ENCODE measurements around the gene ARID3C. TPM values are rescaled to one million over a fixed set of nuclear protein-coding genes. Genes with fewer than 3 reads are reported as not detected.
A peak's percentile ranks its signal among the peaks of the same experiment; 100 is the strongest.

Gene ARID3C
- total and polyA plus RNA-seq, 2 experiments from 2014 or later = 0.49 TPM; not detected in 1

DNA sequence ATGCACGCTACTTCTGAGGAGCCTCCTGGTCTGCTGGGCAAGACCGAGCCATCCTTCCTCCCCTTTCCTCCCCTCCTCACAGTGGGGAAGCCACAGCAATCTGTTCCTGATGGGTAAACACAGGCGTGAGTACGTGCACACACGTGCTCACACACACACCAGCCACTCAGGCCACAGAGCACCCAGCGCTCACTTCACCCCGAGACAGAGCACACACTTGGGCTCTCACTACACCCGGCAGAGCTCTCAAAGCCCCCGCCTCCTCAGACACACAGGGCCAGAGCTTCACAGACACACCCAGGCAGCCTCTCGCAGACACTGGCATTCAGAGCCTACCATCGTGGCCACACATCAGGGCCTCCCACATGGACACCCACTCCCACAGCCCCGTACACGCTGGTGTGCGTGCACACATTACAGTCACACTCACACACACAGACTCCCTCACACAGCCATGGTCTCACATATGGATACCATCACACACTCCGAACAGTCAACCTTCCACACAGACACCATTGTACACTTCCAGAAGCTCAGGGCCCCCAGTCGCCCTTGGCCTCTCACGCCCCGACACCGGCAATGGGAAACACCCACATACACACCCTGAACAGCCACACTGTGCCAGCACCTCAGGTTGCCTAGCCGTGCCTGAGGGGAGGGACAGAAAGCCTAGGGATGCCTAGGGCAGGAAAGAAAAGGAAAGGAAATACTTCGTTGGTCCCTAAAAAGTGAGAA is 52.8 kb downstream of the ARID3C start:
- H3K36me3 Mint-ChIP-seq (ENCODE audit: low read depth) = no peaks in the 10 kb centered on the region
- Histone ChIP-seq H3K36me3 (ENCODE audit: insufficient read depth) (no peaks in the 10 kb centered on the region), H3K27ac (ENCODE audit: low read depth) (no peak overlapping the region), H3K4me2 (peak overlapping the region; percentile 90; the same call in 1 of the 2 replicates), H3K27me3 (ENCODE audit: insufficient read depth) (peaks cover 55% of the 10 kb centered on the region), H3K4me1 (ENCODE audit: insufficient read depth) (peaks cover 48% of the 10 kb centered on the region), H3K9me2 (ENCODE audit: insufficient read depth) (no peaks in the 10 kb centered on the region), H3K4me3 (no peak overlapping the region), H4K20me1 (replicated peaks; ENCODE audit: insufficient read depth) (peaks cover 7% of the 10 kb centered on the region; the same call in 1 of the 2 replicates), H3K79me2 (replicated peaks; ENCODE audit: insufficient read depth) (no peaks in the 10 kb centered on the region), H3F3A (replicated peaks; ENCODE audit: low read depth) (peaks cover 11% of the 10 kb centered on the region; the same call in 1 of the 2 replicates), H2AFZ (no peak overlapping the region)
- H3K27ac Mint-ChIP-seq = no peak overlapping the region
- ATAC-seq (no peak), DNase-seq (ENCODE audit: low spot score) (no peak)
- H3K9me3 Mint-ChIP-seq = no peaks in the 10 kb centered on the region
- H3K27me3 Mint-ChIP-seq (ENCODE audit: insufficient read depth, low read depth, poor library complexity) = peaks cover 53% of the 10 kb centered on the region
- peaks cover 56% of the 10 kb centered on the region for H3K4me1 Mint-ChIP-seq
- TF ChIP-seq, protein P1, sequence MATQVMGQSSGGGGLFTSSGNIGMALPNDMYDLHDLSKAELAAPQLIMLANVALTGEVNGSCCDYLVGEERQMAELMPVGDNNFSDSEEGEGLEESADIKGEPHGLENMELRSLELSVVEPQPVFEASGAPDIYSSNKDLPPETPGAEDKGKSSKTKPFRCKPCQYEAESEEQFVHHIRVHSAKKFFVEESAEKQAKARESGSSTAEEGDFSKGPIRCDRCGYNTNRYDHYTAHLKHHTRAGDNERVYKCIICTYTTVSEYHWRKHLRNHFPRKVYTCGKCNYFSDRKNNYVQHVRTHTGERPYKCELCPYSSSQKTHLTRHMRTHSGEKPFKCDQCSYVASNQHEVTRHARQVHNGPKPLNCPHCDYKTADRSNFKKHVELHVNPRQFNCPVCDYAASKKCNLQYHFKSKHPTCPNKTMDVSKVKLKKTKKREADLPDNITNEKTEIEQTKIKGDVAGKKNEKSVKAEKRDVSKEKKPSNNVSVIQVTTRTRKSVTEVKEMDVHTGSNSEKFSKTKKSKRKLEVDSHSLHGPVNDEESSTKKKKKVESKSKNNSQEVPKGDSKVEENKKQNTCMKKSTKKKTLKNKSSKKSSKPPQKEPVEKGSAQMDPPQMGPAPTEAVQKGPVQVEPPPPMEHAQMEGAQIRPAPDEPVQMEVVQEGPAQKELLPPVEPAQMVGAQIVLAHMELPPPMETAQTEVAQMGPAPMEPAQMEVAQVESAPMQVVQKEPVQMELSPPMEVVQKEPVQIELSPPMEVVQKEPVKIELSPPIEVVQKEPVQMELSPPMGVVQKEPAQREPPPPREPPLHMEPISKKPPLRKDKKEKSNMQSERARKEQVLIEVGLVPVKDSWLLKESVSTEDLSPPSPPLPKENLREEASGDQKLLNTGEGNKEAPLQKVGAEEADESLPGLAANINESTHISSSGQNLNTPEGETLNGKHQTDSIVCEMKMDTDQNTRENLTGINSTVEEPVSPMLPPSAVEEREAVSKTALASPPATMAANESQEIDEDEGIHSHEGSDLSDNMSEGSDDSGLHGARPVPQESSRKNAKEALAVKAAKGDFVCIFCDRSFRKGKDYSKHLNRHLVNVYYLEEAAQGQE (IDR thresholded peaks at IDR 0.05; ENCODE audit: unreplicated experiment) = no peak
- TF ChIP-seq ZNF114 (CRISPR knock-in tag; IDR thresholded peaks at IDR 0.05) (no peak), JUNB (IDR thresholded peaks at IDR 0.05; ENCODE audit: unreplicated experiment) (no peak), EZH2 (IDR thresholded peaks at IDR 0.05; ENCODE audit: low read depth, unreplicated experiment) (no peak), NANOG (IDR thresholded peaks at IDR 0.05; ENCODE audit: borderline replicate concordance) (no peak), ZNF331 (CRISPR knock-in tag; IDR thresholded peaks at IDR 0.05; ENCODE audit: low read depth) (no peak), POLR2AphosphoS5 (IDR thresholded peaks at IDR 0.05; ENCODE audit: low read depth) (no peak), STAT1 (IDR thresholded peaks at IDR 0.05; ENCODE audit: unreplicated experiment) (no peak), EZH2phosphoT487 (IDR thresholded peaks at IDR 0.05; ENCODE audit: unreplicated experiment) (no peak), CREB1 (CRISPR knock-in tag; IDR thresholded peaks at IDR 0.05; ENCODE audit: low read depth) (no peak)
- TF ChIP-seq, protein P2, sequence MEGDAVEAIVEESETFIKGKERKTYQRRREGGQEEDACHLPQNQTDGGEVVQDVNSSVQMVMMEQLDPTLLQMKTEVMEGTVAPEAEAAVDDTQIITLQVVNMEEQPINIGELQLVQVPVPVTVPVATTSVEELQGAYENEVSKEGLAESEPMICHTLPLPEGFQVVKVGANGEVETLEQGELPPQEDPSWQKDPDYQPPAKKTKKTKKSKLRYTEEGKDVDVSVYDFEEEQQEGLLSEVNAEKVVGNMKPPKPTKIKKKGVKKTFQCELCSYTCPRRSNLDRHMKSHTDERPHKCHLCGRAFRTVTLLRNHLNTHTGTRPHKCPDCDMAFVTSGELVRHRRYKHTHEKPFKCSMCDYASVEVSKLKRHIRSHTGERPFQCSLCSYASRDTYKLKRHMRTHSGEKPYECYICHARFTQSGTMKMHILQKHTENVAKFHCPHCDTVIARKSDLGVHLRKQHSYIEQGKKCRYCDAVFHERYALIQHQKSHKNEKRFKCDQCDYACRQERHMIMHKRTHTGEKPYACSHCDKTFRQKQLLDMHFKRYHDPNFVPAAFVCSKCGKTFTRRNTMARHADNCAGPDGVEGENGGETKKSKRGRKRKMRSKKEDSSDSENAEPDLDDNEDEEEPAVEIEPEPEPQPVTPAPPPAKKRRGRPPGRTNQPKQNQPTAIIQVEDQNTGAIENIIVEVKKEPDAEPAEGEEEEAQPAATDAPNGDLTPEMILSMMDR (conservative IDR thresholded peaks at IDR 0.05; ENCODE audit: low read depth in 2 of 2) = no peak
- TF ChIP-seq, protein P3, sequence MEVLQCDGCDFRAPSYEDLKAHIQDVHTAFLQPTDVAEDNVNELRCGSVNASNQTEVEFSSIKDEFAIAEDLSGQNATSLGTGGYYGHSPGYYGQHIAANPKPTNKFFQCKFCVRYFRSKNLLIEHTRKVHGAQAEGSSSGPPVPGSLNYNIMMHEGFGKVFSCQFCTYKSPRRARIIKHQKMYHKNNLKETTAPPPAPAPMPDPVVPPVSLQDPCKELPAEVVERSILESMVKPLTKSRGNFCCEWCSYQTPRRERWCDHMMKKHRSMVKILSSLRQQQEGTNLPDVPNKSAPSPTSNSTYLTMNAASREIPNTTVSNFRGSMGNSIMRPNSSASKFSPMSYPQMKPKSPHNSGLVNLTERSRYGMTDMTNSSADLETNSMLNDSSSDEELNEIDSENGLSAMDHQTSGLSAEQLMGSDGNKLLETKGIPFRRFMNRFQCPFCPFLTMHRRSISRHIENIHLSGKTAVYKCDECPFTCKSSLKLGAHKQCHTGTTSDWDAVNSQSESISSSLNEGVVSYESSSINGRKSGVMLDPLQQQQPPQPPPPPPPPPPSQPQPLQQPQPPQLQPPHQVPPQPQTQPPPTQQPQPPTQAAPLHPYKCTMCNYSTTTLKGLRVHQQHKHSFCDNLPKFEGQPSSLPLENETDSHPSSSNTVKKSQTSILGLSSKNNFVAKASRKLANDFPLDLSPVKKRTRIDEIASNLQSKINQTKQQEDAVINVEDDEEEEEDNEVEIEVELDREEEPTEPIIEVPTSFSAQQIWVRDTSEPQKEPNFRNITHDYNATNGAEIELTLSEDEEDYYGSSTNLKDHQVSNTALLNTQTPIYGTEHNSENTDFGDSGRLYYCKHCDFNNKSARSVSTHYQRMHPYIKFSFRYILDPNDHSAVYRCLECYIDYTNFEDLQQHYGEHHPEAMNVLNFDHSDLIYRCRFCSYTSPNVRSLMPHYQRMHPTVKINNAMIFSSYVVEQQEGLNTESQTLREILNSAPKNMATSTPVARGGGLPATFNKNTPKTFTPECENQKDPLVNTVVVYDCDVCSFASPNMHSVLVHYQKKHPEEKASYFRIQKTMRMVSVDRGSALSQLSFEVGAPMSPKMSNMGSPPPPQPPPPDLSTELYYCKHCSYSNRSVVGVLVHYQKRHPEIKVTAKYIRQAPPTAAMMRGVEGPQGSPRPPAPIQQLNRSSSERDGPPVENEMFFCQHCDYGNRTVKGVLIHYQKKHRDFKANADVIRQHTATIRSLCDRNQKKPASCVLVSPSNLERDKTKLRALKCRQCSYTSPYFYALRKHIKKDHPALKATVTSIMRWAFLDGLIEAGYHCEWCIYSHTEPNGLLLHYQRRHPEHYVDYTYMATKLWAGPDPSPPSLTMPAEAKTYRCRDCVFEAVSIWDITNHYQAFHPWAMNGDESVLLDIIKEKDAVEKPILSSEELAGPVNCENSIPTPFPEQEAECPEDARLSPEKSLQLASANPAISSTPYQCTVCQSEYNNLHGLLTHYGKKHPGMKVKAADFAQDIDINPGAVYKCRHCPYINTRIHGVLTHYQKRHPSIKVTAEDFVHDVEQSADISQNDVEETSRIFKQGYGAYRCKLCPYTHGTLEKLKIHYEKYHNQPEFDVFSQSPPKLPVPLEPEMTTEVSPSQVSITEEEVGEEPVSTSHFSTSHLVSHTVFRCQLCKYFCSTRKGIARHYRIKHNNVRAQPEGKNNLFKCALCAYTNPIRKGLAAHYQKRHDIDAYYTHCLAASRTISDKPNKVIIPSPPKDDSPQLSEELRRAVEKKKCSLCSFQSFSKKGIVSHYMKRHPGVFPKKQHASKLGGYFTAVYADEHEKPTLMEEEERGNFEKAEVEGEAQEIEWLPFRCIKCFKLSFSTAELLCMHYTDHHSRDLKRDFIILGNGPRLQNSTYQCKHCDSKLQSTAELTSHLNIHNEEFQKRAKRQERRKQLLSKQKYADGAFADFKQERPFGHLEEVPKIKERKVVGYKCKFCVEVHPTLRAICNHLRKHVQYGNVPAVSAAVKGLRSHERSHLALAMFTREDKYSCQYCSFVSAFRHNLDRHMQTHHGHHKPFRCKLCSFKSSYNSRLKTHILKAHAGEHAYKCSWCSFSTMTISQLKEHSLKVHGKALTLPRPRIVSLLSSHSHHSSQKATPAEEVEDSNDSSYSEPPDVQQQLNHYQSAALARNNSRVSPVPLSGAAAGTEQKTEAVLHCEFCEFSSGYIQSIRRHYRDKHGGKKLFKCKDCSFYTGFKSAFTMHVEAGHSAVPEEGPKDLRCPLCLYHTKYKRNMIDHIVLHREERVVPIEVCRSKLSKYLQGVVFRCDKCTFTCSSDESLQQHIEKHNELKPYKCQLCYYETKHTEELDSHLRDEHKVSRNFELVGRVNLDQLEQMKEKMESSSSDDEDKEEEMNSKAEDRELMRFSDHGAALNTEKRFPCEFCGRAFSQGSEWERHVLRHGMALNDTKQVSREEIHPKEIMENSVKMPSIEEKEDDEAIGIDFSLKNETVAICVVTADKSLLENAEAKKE (CRISPR knock-in tag; IDR thresholded peaks at IDR 0.05) = no peak
- TF ChIP-seq, protein P4, sequence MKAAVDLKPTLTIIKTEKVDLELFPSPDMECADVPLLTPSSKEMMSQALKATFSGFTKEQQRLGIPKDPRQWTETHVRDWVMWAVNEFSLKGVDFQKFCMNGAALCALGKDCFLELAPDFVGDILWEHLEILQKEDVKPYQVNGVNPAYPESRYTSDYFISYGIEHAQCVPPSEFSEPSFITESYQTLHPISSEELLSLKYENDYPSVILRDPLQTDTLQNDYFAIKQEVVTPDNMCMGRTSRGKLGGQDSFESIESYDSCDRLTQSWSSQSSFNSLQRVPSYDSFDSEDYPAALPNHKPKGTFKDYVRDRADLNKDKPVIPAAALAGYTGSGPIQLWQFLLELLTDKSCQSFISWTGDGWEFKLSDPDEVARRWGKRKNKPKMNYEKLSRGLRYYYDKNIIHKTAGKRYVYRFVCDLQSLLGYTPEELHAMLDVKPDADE (IDR thresholded peaks at IDR 0.05) = no peak
- H3K4me3 Mint-ChIP-seq = peak overlapping the region; percentile 0; the same call in 1 of the 3 replicates

All from GM23338 (cell line).